ENCODE data around the gene ISG20L2. TPM values are rescaled to one million over a fixed set of nuclear protein-coding genes. Genes with fewer than 3 reads are reported as not detected.
A peak's percentile ranks its signal among the peaks of the same experiment; 100 is the strongest.

Gene ISG20L2
- total RNA-seq, 1 donor from 2014 or later = 23.7 TPM

- Histone ChIP-seq H4K20me1 (ENCODE audit: low read depth) (peaks cover 39% of the 10 kb centered on the region), H3K4me2 (peak overlapping the region; percentile 96), H3K27ac (no peak overlapping the region), H3K9me3 (ENCODE audit: low read depth) (no peaks in the 10 kb centered on the region), H3K9ac (no peak overlapping the region), H3K36me3 (no peaks in the 10 kb centered on the region), H2AFZ (replicated peaks) (no peak overlapping the region), H3K4me3 (peak overlapping the region; percentile 61), H3K27me3 (peaks cover 16% of the 10 kb centered on the region), H3K4me1 (peaks cover 46% of the 10 kb centered on the region), H3F3A (ENCODE audit: low read depth) (peaks cover 54% of the 10 kb centered on the region), H3K79me2 (ENCODE audit: low read depth) (peaks cover 35% of the 10 kb centered on the region)
- Mint-ChIP-seq H3K27ac (peak overlapping the region; percentile 87), H3K27me3 (ENCODE audit: insufficient read depth, low read depth) (peaks cover 15% of the 10 kb centered on the region), H3K4me1 (peaks cover 45% of the 10 kb centered on the region), H3K4me3 (peak overlapping the region; percentile 87), H3K36me3 (peaks cover 12% of the 10 kb centered on the region), H3K9me3 (peaks cover 3% of the 10 kb centered on the region)
- TF ChIP-seq EZH2phosphoT487 (IDR thresholded peaks at IDR 0.05) (peak; percentile 46), CTCF (IDR thresholded peaks at IDR 0.05) (no peak), EZH2 (IDR thresholded peaks at IDR 0.05) (no peak)
- DNase-seq (ENCODE audit: low spot score) = peak; percentile 84
These were observed 24.8 kb downstream of the ISG20L2 start for GRCh38 chr1:156703741-156704140.

- Mint-ChIP-seq H3K4me3 (peak overlapping the region; percentile 87), H3K36me3 (peaks cover 15% of the 10 kb centered on the region), H3K27me3 (ENCODE audit: insufficient read depth, low read depth) (peaks cover 10% of the 10 kb centered on the region), H3K4me1 (peaks cover 41% of the 10 kb centered on the region), H3K9me3 (peaks cover 4% of the 10 kb centered on the region), H3K27ac (no peak overlapping the region)
- DNase-seq (ENCODE audit: low spot score) = no peak
- TF ChIP-seq EZH2phosphoT487 (IDR thresholded peaks at IDR 0.05) (no peak), CTCF (IDR thresholded peaks at IDR 0.05) (no peak), EZH2 (IDR thresholded peaks at IDR 0.05) (no peak)
- Histone ChIP-seq H2AFZ (replicated peaks) (no peak overlapping the region), H3K36me3 (no peaks in the 10 kb centered on the region), H3K4me2 (peak overlapping the region; percentile 96), H3K27ac (no peak overlapping the region), H3K4me3 (peak overlapping the region; percentile 61), H4K20me1 (ENCODE audit: low read depth) (peaks cover 39% of the 10 kb centered on the region), H3K9ac (no peak overlapping the region), H3K79me2 (ENCODE audit: low read depth) (peaks cover 35% of the 10 kb centered on the region), H3K9me3 (ENCODE audit: low read depth) (no peaks in the 10 kb centered on the region), H3F3A (ENCODE audit: low read depth) (peaks cover 50% of the 10 kb centered on the region), H3K4me1 (peaks cover 42% of the 10 kb centered on the region), H3K27me3 (peaks cover 16% of the 10 kb centered on the region)
These were observed 25.2 kb downstream of the ISG20L2 start for GRCh38 chr1:156703336-156703735.

- TF ChIP-seq EZH2phosphoT487 (IDR thresholded peaks at IDR 0.05) (no peak), CTCF (IDR thresholded peaks at IDR 0.05) (no peak), EZH2 (IDR thresholded peaks at IDR 0.05) (no peak)
These were observed 27.6 kb downstream of the ISG20L2 start for GRCh38 chr1:156700736-156701531.

More at GRCh38 chr1:156700736-156701531, 27.6 kb downstream of the ISG20L2 start:
- no peak for DNase-seq (ENCODE audit: low spot score)
- peaks cover 4% of the 10 kb centered on the region for H3K9me3 Mint-ChIP-seq
- Histone ChIP-seq H3K27me3 (peaks cover 16% of the 10 kb centered on the region), H3K9ac (no peak overlapping the region), H3K9me3 (ENCODE audit: low read depth) (no peaks in the 10 kb centered on the region), H3K27ac (no peak overlapping the region), H3K4me2 (no peak overlapping the region), H3F3A (ENCODE audit: low read depth) (peaks cover 34% of the 10 kb centered on the region), H4K20me1 (ENCODE audit: low read depth) (peaks cover 39% of the 10 kb centered on the region), H3K4me3 (no peak overlapping the region), H3K36me3 (no peaks in the 10 kb centered on the region), H3K4me1 (peaks cover 20% of the 10 kb centered on the region), H2AFZ (replicated peaks) (no peak overlapping the region), H3K79me2 (ENCODE audit: low read depth) (peaks cover 35% of the 10 kb centered on the region)
- H3K4me1 Mint-ChIP-seq = peaks cover 37% of the 10 kb centered on the region
- peaks cover 24% of the 10 kb centered on the region for H3K36me3 Mint-ChIP-seq
- peaks cover 10% of the 10 kb centered on the region for H3K27me3 Mint-ChIP-seq (ENCODE audit: insufficient read depth, low read depth)
- peak overlapping the region; percentile 33 for H3K4me3 Mint-ChIP-seq
- H3K27ac Mint-ChIP-seq = no peak overlapping the region
